H54 (cell line): ENCODE measurements around the gene RSF1.
A peak's percentile ranks its signal among the peaks of the same experiment; 100 is the strongest.
"Not testable (repeated sequence)": the region's sequence is repeated elsewhere in the genome, so short reads cannot be mapped to it uniquely, and the experiment has no call there.

Experiments
- DNase-seq: peaks from one replicate; pipeline ENCODE4 v3.0.0; 2011; ENCODE audit warnings: low spot score, mixed read lengths; ENCODE audit not compliant: insufficient read length
- FAIRE-seq: peaks from 3 replicates; lab custom pipeline; 2011; peaks lifted over from hg19 to GRCh38; lab: Jason Lieb, UNC
- POLR2A ChIP-seq: IDR thresholded peaks from 2 replicates; pipeline ENCODE4 v1.6.1; 2011; ENCODE audit warnings: low read depth, mild to moderate bottlenecking, low read length

RSF1 gene, protein sequence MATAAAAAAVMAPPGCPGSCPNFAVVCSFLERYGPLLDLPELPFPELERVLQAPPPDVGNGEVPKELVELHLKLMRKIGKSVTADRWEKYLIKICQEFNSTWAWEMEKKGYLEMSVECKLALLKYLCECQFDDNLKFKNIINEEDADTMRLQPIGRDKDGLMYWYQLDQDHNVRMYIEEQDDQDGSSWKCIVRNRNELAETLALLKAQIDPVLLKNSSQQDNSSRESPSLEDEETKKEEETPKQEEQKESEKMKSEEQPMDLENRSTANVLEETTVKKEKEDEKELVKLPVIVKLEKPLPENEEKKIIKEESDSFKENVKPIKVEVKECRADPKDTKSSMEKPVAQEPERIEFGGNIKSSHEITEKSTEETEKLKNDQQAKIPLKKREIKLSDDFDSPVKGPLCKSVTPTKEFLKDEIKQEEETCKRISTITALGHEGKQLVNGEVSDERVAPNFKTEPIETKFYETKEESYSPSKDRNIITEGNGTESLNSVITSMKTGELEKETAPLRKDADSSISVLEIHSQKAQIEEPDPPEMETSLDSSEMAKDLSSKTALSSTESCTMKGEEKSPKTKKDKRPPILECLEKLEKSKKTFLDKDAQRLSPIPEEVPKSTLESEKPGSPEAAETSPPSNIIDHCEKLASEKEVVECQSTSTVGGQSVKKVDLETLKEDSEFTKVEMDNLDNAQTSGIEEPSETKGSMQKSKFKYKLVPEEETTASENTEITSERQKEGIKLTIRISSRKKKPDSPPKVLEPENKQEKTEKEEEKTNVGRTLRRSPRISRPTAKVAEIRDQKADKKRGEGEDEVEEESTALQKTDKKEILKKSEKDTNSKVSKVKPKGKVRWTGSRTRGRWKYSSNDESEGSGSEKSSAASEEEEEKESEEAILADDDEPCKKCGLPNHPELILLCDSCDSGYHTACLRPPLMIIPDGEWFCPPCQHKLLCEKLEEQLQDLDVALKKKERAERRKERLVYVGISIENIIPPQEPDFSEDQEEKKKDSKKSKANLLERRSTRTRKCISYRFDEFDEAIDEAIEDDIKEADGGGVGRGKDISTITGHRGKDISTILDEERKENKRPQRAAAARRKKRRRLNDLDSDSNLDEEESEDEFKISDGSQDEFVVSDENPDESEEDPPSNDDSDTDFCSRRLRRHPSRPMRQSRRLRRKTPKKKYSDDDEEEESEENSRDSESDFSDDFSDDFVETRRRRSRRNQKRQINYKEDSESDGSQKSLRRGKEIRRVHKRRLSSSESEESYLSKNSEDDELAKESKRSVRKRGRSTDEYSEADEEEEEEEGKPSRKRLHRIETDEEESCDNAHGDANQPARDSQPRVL (N-terminal part only)

DNA sequence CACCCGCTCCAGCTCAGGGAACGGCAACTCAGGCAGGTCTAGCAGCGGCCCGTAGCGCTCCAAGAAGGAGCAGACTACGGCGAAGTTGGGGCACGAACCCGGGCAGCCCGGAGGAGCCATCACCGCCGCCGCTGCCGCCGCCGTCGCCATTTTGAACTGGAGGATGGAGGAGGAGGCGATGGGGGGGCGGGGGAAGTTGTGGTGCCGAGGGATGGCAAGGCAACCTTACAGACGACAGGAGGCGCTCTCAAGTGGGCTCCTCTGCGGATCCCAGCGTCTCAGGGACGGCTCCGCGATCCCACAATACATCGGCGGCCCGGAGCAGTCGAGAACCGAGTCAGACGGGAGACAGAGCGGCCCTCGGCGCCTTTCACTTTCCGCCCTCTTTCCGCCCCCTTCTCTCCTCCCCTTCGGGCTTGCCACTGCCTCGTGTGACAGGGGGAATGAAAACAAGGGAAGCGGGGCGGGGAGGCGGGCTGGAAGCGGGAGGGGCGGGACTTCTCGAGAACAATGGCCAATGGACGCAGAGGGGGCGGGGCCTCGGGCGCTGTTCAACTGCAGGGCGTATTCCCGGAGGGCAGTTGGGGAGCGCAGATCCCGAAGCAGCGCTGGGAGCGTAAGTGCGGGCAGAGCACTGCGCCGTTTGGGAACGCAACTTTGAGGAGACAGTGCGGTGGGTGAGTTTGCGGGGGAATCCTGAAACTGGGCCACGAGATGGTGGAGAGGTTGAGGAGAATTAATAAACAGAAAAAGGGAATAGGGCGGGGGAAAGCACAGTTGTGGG lies at the start of gene RSF1, which contains the start of gene AAMDC:
RSF1 (minus strand) TSS at position 158 of the 784 bp plus-strand sequence; CDS start at position 150, 8 bp downstream.
AAMDC (plus strand) TSS at position 580 of the 784 bp plus-strand sequence. CDS start 21,353 bp downstream, outside the sequence.
- peak; percentile 71 for FAIRE-seq

DNA sequence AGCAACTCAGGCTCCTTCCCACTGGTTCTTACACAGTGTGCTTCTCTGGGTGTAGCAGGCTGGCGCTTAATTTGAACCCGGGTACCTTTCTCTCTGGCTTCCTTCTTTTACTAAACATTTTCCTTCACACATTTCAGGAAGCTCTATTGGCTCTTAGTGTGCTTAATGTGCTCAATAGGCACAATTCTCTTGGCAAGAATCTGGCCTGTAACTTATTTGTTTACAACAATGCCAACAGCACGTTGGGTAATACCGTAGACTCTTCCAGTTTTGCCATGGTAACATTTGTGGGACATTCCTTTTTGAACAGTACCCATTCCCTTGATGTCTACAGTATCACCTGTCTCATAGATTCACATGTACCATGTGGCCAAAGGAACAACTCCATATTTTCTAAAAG lies 48.2 kb upstream of the RSF1 start:
- FAIRE-seq: no peak
- no peak for TF ChIP-seq POLR2A
- DNase-seq: no peak

More for the DNA sequence above, at the start of gene RSF1, which contains the start of gene AAMDC:
- peak; percentile 81 for DNase-seq
- peak; percentile 98 for TF ChIP-seq POLR2A

DNA sequence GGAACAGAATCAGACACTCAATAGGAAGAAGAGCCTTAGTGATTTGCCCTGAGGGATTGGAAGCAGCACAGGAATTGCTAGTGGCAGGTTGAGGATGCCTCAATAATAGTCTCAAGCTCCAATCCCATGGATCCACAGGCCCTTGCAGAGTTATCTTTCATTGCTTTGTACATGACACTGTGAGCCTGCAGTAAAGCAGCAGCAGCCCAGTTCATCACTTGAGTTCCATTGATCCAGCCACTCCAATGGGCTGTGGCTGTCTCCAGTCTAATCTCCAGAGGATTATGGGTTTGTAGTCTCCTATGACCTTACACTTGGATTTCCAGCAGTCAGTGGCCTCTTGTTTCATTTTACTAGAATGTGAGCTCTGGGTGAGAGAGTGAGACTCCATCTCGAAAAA lies 45.8 kb upstream of the RSF1 start:
- TF ChIP-seq POLR2A: no peak
- FAIRE-seq (no peak), DNase-seq (no peak)

DNA sequence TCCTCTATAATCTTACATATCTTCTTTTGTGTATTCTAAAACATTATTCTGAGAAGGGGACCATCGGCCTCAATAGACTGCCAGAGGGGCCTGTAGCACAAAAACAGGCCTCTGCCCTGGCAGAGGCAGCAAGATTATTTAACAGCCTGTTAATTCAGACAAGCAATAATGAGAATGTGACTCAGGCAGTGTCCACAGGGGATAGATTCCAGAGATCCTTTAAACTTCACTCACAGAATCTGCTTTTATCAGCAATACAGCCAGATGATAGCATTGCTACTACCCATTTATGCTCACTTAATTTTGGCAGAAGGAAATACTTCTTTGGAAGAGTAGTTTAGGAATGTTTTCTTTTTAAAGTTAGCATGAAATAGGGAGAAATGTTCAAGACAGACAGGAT lies 45.3 kb upstream of the RSF1 start:
- no peak for TF ChIP-seq POLR2A
- FAIRE-seq (no peak), DNase-seq (no peak)

DNA sequence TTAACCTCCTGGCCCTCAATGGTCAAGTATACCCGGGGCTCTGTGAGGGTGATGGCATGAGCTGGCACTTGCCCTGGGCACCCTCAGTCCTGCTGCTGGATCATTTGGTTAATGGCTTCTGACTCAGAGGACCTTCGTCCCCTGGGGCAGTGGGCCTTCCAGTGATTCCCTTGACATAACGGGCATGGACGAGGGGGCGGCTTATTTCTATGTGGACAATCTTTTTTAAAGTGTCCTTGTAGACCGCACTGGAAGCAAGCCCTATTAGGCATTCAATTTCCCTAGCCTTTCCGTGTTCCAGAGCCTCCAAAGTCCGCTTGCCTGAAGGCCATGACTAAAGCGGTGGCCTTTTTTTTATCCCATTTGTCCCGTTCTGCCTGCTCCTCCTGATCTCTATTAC lies 40.9 kb upstream of the RSF1 start:
- DNase-seq, FAIRE-seq: not testable (repeated sequence)

DNA sequence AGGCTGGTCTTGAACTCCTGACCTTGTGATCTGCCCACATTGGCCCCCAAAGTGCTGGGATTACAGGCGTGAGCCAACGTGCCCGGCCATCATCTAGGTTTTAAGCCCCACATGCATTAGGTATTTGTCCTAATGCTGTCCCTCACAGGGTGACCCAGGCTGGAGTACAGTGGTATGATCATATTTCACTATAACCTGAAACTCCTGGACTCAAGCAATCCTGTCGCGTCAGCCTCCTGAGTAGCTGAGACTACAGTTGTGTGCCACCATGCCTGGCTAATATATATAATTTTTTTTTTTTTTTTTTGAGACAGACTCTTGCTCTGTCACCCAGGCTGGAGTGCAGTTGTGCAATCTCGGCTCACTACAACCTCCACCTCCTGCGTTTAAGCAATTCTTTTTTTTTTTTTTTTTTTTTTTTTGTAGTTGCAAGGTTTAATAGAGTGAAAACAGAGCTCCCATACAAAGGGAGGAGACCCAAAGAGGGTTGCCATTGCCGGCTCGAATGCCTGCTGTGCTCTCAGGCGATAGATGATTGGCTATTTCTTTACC lies 37.5 kb upstream of the RSF1 start:
- DNase-seq, FAIRE-seq: not testable (repeated sequence)

DNA sequence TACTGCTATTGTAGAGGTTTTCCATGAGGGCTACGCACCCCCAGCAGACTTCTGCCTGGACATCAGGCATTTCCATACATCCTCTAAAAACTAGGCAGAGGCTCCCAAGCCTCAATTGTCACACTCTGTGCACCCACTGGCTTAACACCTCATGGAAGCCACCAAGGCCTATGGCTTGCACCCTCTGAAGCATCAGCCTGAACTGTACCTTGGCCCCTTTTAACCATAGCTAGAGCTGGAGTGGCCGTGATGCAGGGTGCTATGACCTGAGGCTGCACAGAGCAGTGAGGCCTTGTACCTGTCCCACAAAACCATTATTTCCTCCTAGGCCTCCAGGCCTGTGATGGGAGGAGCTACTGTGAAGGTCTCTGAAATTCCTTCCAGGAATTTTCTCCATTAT lies 34.3 kb upstream of the RSF1 start:
- DNase-seq: no peak
- no peak for TF ChIP-seq POLR2A
- no peak for FAIRE-seq

DNA sequence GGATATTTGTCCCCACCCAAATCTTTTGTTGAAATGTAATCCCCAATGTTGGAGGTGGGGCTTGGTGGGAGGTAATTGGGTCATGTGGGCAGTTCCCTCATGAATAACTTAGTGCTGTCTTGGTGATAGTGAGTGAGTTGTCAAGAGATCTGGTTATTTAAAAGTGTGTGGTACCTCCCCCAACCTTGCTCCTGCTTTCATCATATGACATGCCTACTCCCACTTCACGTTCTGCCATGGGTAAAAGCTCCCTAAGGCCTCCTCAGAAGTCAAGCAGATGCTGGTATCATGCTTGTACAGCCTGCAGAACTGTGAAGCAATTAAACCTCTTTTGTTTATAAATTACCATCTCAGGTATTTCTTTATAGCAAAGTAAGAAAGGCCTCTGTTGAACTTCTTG lies 31.0 kb upstream of the RSF1 start:
- FAIRE-seq: no peak
- no peak for DNase-seq
- no peak for TF ChIP-seq POLR2A

DNA sequence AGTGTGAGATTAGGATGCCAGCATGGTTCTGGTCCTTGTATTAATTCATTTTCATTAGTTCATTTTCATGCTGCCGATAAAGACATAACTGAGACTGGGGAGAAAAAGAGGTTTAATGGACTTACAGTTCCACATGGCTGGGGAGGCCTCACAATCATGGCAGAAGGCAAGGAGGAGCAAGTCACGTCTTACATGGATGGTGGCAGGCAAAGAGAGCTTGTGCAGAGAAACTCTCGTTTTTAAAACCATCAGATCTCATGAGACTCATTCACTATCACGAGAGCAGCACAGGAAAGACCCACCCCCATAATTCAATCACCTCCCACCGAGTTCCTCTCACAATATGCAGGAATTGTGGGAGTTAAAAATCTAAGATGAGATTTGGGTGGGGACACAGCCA lies 23.2 kb upstream of the RSF1 start:
- FAIRE-seq, DNase-seq: not testable (repeated sequence)

DNA sequence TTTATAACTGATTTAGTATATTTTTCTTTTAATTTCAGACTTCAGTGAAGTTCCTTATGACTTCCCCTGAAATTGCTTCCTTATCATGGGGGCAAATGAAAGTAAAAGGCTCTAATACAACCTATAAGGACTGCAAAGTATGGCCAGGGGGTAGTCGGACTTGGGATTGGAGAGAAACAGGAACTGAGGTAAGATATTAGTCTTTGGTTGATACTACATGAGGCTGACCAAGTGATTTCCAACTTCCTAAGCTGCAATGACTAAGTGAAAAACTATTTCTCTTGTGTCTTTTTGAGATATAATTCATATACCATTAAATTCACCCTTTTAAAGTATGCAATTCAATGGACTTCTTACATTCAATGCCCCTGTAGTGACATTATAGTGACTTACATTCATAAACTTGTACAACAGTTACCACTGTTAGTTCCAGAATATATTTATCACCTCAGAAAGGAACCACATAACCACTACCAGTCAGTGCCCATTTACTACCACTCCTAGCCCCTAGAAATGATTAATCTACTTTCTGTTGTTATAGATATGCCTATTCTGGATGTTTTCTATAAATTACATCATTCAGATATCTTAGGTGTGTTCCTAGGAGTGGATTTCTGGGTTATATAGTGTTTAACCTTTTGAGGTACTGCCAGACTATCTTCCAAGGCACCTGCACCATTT lies 22.1 kb upstream of the RSF1 start:
- FAIRE-seq: no peak
- no peak for TF ChIP-seq POLR2A
- DNase-seq: no peak

DNA sequence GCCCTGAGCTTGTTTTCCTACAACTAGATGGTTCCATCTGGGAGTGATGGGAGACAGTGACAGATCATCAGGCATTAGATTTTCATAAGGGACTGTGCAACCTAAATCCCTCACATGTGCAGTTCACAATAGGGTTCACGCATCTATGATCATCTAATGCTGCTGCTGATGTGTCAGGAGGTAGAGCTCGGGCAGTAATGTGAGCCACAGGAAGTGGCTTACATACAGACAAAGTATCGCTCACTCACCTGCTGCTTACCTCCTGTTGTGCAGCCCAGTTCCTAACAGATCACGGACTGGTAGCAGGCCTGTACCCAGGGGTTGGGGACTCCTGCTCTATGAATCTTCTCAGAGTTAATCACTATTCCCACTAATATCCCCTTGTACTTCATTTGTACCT lies 12.8 kb upstream of the RSF1 start:
- FAIRE-seq (no peak), DNase-seq (no peak)
- no peak for TF ChIP-seq POLR2A

DNA sequence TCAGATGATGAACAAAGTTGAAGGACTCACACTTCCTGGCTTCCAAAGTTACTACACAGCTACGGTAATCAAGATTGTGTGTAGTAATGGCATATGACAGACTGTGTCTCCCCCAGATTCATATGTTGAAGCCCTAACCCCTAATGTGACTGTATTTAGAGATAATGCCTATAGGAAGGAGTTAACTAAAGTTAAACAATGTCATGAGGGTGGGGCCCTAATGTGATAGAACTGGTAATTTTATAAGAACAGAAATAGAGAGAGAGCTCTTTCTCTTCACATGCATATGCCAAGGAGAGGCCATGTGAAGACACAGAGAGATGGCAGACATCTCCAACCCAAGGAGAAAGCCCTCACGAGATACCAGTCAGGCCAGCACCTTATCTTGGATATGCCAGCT lies 8.4 kb upstream of the RSF1 start:
- DNase-seq: no peak
- TF ChIP-seq POLR2A: no peak
- FAIRE-seq: no peak

DNA sequence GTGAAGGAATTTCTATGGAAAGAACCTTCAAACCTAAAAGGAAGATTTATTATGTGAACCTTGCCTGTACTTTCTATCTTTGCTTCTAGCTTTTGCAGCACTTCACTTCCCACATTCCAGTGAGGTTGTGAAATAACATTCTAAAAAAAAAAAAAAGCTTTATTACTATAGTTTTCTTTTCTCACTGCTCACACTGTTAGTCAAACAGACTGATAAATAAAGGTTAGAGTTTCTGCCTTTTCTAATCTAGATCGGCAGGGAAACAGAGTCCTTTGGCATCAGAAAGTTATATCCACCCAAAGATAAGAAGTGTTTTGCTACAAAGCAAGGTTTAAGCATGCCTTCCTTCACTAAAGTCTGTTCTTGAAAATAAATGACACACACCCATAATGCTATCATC lies 3.3 kb upstream of the RSF1 start:
- no peak for FAIRE-seq
- no peak for TF ChIP-seq POLR2A
- no peak for DNase-seq

DNA sequence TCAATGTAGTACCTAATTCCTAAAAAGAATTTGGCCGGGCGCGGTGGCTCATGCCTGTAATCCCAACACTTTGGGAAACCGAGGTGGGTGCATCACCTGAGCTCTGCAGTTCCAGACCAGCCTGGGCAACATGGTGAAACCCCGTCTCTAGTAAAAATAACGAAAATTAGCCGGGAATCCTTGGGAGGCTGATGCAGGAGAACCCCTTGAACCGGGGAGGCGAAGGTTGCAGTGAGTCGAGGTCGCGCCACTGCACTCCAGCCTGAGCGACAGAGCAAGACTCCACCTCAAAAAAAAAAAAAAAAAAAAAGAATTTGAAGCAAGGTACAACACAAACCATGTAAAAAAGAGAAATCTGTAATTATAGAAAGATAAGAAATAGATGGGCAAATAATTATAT lies 1.6 kb upstream of the RSF1 start:
- FAIRE-seq, DNase-seq: not testable (repeated sequence)
